Hepatocyte (in vitro differentiated cells): ENCODE measurements around the gene CDH5. TPM values are rescaled to one million over a fixed set of nuclear protein-coding genes. Genes with fewer than 3 reads are reported as not detected.

Source experiments
- DNase-seq: peaks from one replicate; pipeline ENCODE4 v3.0.0-alpha.2; 2016; ENCODE audit warnings: low spot score
- H2AFZ ChIP-seq: fragments of 200-600 bp; sonication (generic); 2 replicates; pipeline ENCODE4 v1.6.0; 2016; ENCODE audit warnings: antibody characterized with exemption, mild to moderate bottlenecking
- H3K27ac ChIP-seq: fragments of 200-600 bp; sonication (generic); 2 replicates; pipeline ENCODE4 v1.5.1; 2016; ENCODE audit warnings: mild to moderate bottlenecking
- H3K27me3 ChIP-seq: fragments of 200-600 bp; sonication (generic); 2 replicates; pipeline ENCODE4 v1.6.1; 2016
- H3K36me3 ChIP-seq: fragments of 200-600 bp; sonication (generic); replicated peaks from 2 replicates; pipeline ENCODE4 v1.5.1; 2016; ENCODE audit warnings: low read depth; ENCODE audit not compliant: insufficient read depth
- H3K4me1 ChIP-seq: fragments of 200-600 bp; sonication (generic); 2 replicates; pipeline ENCODE4 v1.5.1; 2016; ENCODE audit warnings: mild to moderate bottlenecking, moderate library complexity; ENCODE audit not compliant: insufficient read depth
- H3K4me2 ChIP-seq: fragments of 200-600 bp; sonication (generic); 2 replicates; pipeline ENCODE4 v1.6.0; 2016
- H3K4me3 ChIP-seq: fragments of 200-600 bp; sonication (generic); 2 replicates; pipeline ENCODE4 v1.5.1; 2016; ENCODE audit warnings: mild to moderate bottlenecking
- H3K79me2 ChIP-seq: fragments of 200-600 bp; sonication (generic); 2 replicates; pipeline ENCODE4 v1.6.0; 2017; ENCODE audit warnings: mild to moderate bottlenecking
- H3K9me2 ChIP-seq: fragments of 200-600 bp; sonication (generic); replicated peaks from 2 replicates; pipeline ENCODE4 v1.6.0; 2017; ENCODE audit warnings: mild to moderate bottlenecking; ENCODE audit not compliant: insufficient read depth
- H3K9me3 ChIP-seq: fragments of 200-600 bp; sonication (generic); 2 replicates; pipeline ENCODE4 v1.5.1; 2016; ENCODE audit warnings: low read depth, mild to moderate bottlenecking
- H4K20me1 ChIP-seq: fragments of 200-600 bp; sonication (generic); 2 replicates; pipeline ENCODE4 v1.6.0; 2016; ENCODE audit warnings: mild to moderate bottlenecking; ENCODE audit not compliant: insufficient read depth, poor library complexity, severe bottlenecking
- CTCF ChIP-seq: fragments of 200-600 bp; sonication (generic); IDR thresholded peaks from 2 replicates; pipeline ENCODE4 v1.5.1; 2016; ENCODE audit warnings: antibody characterized with exemption, mild to moderate bottlenecking; ENCODE audit not compliant: poor library complexity
- EZH2 ChIP-seq: fragments of 200-600 bp; sonication (generic); IDR thresholded peaks from 2 replicates; pipeline ENCODE4 v1.6.1; 2016; ENCODE audit warnings: antibody characterized with exemption, mild to moderate bottlenecking, borderline replicate concordance
- EZH2phosphoT487 ChIP-seq: fragments of 200-600 bp; sonication (generic); IDR thresholded peaks from one replicate; pipeline ENCODE4 v1.6.1; 2018; ENCODE audit warnings: antibody characterized with exemption, mild to moderate bottlenecking, low read depth, moderate library complexity; ENCODE audit not compliant: unreplicated experiment, severe bottlenecking
- WGBS: methylation state at CpG from one replicate; pipeline ENCODE4 v1.1.6; 2016; ENCODE audit warnings: low lambda C conversion rate; ENCODE audit errors: missing lambda C conversion rate; 5-methylcytosine and 5-hydroxymethylcytosine counted together
- polyA plus RNA-seq: library from polyadenylated mRNA; unstranded; fragments of >200 nt; fragmentation: Nextera tagmentation; extraction: Ambion mirVana; gene quantifications from 2 replicates; pipeline ENCODE4 v1.2.1, GENCODE V29; 2016
- total RNA-seq: library from RNA; depleted of rRNA; stranded (reverse); fragments of >200 nt; gene quantifications from 2 replicates; pipeline ENCODE4 v1.2.3, GENCODE V29; 2014

The CDH5 gene
- total and polyA plus RNA-seq, 2 experiments from 2014 or later = 0.88 to 2.2 TPM

GRCh38 chr16:66416939-66417700 is 50.6 kb downstream of the CDH5 start:
- peaks cover 4% of the 10 kb centered on the region for H3K9me3 ChIP-seq
- no peak for DNase-seq
- H3K4me3 ChIP-seq = no peak overlapping the region
- H3K4me2 ChIP-seq = no peak overlapping the region
- H2AFZ ChIP-seq = no peak overlapping the region
- peaks cover 9% of the 10 kb centered on the region for H3K27me3 ChIP-seq
- no peaks in the 10 kb centered on the region for H3K4me1 ChIP-seq
- TF ChIP-seq EZH2phosphoT487 = no peak
- TF ChIP-seq EZH2 = no peak
- no peak for TF ChIP-seq CTCF
- no peaks in the 10 kb centered on the region for H4K20me1 ChIP-seq
- no peaks in the 10 kb centered on the region for H3K36me3 ChIP-seq
- H3K9me2 ChIP-seq = no peaks in the 10 kb centered on the region
- H3K79me2 ChIP-seq = no peaks in the 10 kb centered on the region
- WGBS = 92% methylated on average over 9 of the region's 9 CpGs
- no peak overlapping the region for H3K27ac ChIP-seq

GRCh38 chr16:66418165-66418962 is 51.9 kb downstream of the CDH5 start:
- no peaks in the 10 kb centered on the region for H3K4me1 ChIP-seq
- H3K36me3 ChIP-seq = no peaks in the 10 kb centered on the region
- no peaks in the 10 kb centered on the region for H3K9me3 ChIP-seq
- H4K20me1 ChIP-seq = no peaks in the 10 kb centered on the region
- no peaks in the 10 kb centered on the region for H3K79me2 ChIP-seq
- H2AFZ ChIP-seq = no peak overlapping the region
- no peak for DNase-seq
- H3K27me3 ChIP-seq = peaks cover 9% of the 10 kb centered on the region
- no peak overlapping the region for H3K4me3 ChIP-seq
- WGBS = 82% methylated on average over 9 of the region's 9 CpGs
- no peaks in the 10 kb centered on the region for H3K9me2 ChIP-seq
- no peak for TF ChIP-seq CTCF
- no peak for TF ChIP-seq EZH2phosphoT487
- no peak overlapping the region for H3K4me2 ChIP-seq
- H3K27ac ChIP-seq = no peak overlapping the region

GRCh38 chr16:66419527-66419926 is 53.0 kb downstream of the CDH5 start:
- H3K27ac ChIP-seq = no peak overlapping the region
- no peak overlapping the region for H2AFZ ChIP-seq
- no peak for DNase-seq
- no peak overlapping the region for H3K4me2 ChIP-seq
- no peak overlapping the region for H3K4me3 ChIP-seq
- no peaks in the 10 kb centered on the region for H3K36me3 ChIP-seq
- peaks cover 16% of the 10 kb centered on the region for H3K27me3 ChIP-seq
- TF ChIP-seq EZH2 = no peak
- no peak for TF ChIP-seq EZH2phosphoT487
- no peak for TF ChIP-seq CTCF
- H4K20me1 ChIP-seq = no peaks in the 10 kb centered on the region
- no peaks in the 10 kb centered on the region for H3K79me2 ChIP-seq
- 58% methylated on average over 3 of the region's 3 CpGs for WGBS
- H3K4me1 ChIP-seq = no peaks in the 10 kb centered on the region
- no peaks in the 10 kb centered on the region for H3K9me3 ChIP-seq
- no peaks in the 10 kb centered on the region for H3K9me2 ChIP-seq
